Loucy (cell line): Measurements from ENCODE around the gene DDX39A.

Source experiments
- CTCF ChIP-seq: fragments of 200-600 bp; sonication (generic); conservative IDR thresholded peaks from 2 replicates; pipeline ENCODE4 v1.5.1; 2014; ENCODE audit warnings: mild to moderate bottlenecking, antibody characterized with exemption, low read length
- EZH2phosphoT487 ChIP-seq: fragments of 200-600 bp; IDR thresholded peaks from 2 replicates; pipeline ENCODE4 v1.6.1; 2018; ENCODE audit warnings: antibody characterized with exemption, mild to moderate bottlenecking, moderate library complexity, borderline replicate concordance

GRCh38 chr19:14411161-14411937 is 7.8 kb downstream of the DDX39A start:
- no peak for TF ChIP-seq CTCF
- TF ChIP-seq EZH2phosphoT487, result no peak
